Natural killer cell (primary cell): Measurements from ENCODE around the gene UBQLN1. TPM values are rescaled to one million over a fixed set of nuclear protein-coding genes. Genes with fewer than 3 reads are reported as not detected.

Source experiments
- ATAC-seq, 3 donors: fragments of 150-1000 bp in 2 of 3; fragments of 200-7000 bp in 1 of 3; cut with Tn5 transposase; 1 replicate in 1 of 3; 2 replicates in 2 of 3; pipeline ENCODE4 v1.10.0; 2021; ENCODE audit warnings: mild to moderate bottlenecking in 2 of 3, moderate library complexity in 2 of 3
- DNase-seq, 2 donors: peaks; one replicate each; pipeline versions ENCODE4 v3.0.0 to v3.0.0-alpha.2; 2013 to 2021; ENCODE audit warnings: mixed read lengths in 1 of 2
- H3K27ac ChIP-seq: one replicate; pipeline ENCODE4 v1.5.1; 2013; ENCODE audit warnings: mild to moderate bottlenecking, low read length
- H3K27me3 ChIP-seq: one replicate; pipeline ENCODE4 v1.6.1; 2013; ENCODE audit warnings: low read length; ENCODE audit not compliant: control insufficient read depth, insufficient read depth
- H3K36me3 ChIP-seq: one replicate; pipeline ENCODE4 v1.6.1; 2013; ENCODE audit warnings: low read length; ENCODE audit not compliant: control insufficient read depth, insufficient read depth
- H3K4me1 ChIP-seq: one replicate; pipeline ENCODE4 v1.6.1; 2013; ENCODE audit warnings: low read length; ENCODE audit not compliant: control insufficient read depth, insufficient read depth
- H3K4me3 ChIP-seq: one replicate; pipeline ENCODE4 v1.5.1; 2013; ENCODE audit warnings: low read length
- H3K9me3 ChIP-seq: one replicate; pipeline ENCODE4 v1.6.1; 2013; ENCODE audit warnings: low read length; ENCODE audit not compliant: control insufficient read depth, insufficient read depth
- H3K27ac Mint-ChIP-seq, 2 donors: one replicate each; pipeline ENCODE4 v1.8.0; 2022; ENCODE audit warnings: mild to moderate bottlenecking in 2 of 2, mixed read lengths in 2 of 2, moderate library complexity in 1 of 2
- H3K27me3 Mint-ChIP-seq, 2 donors: one replicate each; pipeline ENCODE4 v1.8.0; 2022; ENCODE audit warnings: low read depth in 2 of 2, mixed read lengths in 2 of 2
- H3K36me3 Mint-ChIP-seq: one replicate; pipeline ENCODE4 v1.8.0; 2022; ENCODE audit warnings: mixed read lengths
- H3K4me1 Mint-ChIP-seq, 2 donors: one replicate each; pipeline ENCODE4 v1.8.0; 2022; ENCODE audit warnings: mixed read lengths in 2 of 2
- H3K4me3 Mint-ChIP-seq: one replicate; pipeline ENCODE4 v1.8.0; 2022; ENCODE audit warnings: mild to moderate bottlenecking, moderate library complexity, mixed read lengths
- H3K9me3 Mint-ChIP-seq, 2 donors: one replicate each; pipeline ENCODE4 v1.8.0; 2022; ENCODE audit warnings: mixed read lengths in 2 of 2
- WGBS: methylation state at CpG from one replicate; pipeline ENCODE4 v1.1.7; 2013; ENCODE audit warnings: missing lambda C conversion rate; ENCODE audit not compliant: insufficient coverage; 5-methylcytosine and 5-hydroxymethylcytosine counted together
- intact Hi-C: fragments of 100-400 bp; cut with micrococcal nuclease; formaldehyde crosslinking; loops from one replicate; pipeline ENCODE4 v1.14.2; 2022
- total RNA-seq, 4 donors: library from RNA; stranded (reverse); fragments of 120-200 nt in 1 of 4; gene quantifications; one replicate each; pipeline versions ENCODE4 v1.2.3 to v1.2.4, GENCODE V29; 2013 to 2022
- TF ChIP-seq, protein P1 (sequence below): fragments of 200-600 bp; IDR thresholded peaks from one replicate; pipeline ENCODE4 v1.8.0; 2022; ENCODE audit warnings: antibody characterized with exemption

UBQLN1 gene
- 100 to 1,000 TPM; 137 to 151 (median 141) TPM for total RNA-seq
- 118 TPM for total RNA-seq (2013)

DNA sequence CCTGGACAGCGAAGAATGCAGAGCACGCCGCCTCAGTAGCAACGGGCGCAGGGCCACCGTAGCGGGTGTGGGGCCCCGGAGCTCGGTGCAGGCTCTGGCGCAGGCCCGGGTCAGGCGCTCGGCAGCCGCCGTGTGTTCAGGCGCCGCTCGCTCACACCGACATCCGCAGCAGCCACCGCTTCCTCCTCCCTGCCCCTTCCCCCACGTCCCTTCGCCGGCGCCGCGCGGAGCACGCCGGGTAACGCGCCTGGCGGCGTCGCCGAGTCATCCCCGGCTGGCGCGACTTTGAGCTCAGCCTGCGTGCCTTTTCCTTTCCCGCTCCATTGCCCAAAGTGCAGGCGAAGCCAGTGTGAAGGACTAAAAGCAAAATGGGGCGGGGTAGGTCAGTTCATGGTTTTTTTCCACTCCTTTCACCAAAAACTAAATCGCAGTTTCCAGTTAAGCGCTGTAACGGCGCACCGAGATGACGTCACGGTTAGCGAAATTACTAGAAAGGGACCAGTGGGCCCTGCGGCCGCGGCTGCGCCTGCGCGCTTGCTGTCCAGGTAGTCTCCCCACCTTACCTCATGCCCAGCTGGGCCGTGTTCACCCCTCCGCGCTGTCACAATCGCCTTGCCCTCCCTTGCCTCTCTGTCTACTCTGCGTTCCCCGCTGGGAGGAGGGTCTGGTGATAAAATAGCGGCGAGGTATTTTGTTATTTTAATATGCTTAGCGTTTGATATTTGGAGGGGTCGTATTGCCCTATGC, at the start of gene UBQLN1:
TSS of gene UBQLN1 (minus strand) at position 191 of the 747 bp plus-strand sequence. CDS start 279 bp downstream, outside the sequence.
- H3K9me3 ChIP-seq: no peaks in the 10 kb centered on the region
- H3K4me1 ChIP-seq: peaks cover 12% of the 10 kb centered on the region
- Mint-ChIP-seq H3K36me3 (no peaks in the 10 kb centered on the region), H3K4me1 (peaks cover 31 to 32% of the 10 kb centered on the region in 2 donors), H3K27ac (peak within 1 kb of the TSS; percentile 99 to 100), H3K4me3 (peak within 1 kb of the TSS; percentile 96), H3K9me3 (no peaks in the 10 kb centered on the region), H3K27me3 (peaks cover 0 to 2% of the 10 kb centered on the region in 2 donors)
- DNase-seq (peak; percentile 93 to 97), ATAC-seq (peak; percentile 80 to 91 (median 86))
- H3K4me3 ChIP-seq: peak within 1 kb of the TSS; percentile 96
- intact Hi-C loops: loop anchor here (1.0 to 5.0 kb wide), 4 partner anchors 85 to 274 kb away; partner anchors contain the start of genes GKAP1, HNRNPK, IDNK and KIF27
- TF ChIP-seq, protein P1, sequence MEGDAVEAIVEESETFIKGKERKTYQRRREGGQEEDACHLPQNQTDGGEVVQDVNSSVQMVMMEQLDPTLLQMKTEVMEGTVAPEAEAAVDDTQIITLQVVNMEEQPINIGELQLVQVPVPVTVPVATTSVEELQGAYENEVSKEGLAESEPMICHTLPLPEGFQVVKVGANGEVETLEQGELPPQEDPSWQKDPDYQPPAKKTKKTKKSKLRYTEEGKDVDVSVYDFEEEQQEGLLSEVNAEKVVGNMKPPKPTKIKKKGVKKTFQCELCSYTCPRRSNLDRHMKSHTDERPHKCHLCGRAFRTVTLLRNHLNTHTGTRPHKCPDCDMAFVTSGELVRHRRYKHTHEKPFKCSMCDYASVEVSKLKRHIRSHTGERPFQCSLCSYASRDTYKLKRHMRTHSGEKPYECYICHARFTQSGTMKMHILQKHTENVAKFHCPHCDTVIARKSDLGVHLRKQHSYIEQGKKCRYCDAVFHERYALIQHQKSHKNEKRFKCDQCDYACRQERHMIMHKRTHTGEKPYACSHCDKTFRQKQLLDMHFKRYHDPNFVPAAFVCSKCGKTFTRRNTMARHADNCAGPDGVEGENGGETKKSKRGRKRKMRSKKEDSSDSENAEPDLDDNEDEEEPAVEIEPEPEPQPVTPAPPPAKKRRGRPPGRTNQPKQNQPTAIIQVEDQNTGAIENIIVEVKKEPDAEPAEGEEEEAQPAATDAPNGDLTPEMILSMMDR: no peak
- no peaks in the 10 kb centered on the region for H3K27me3 ChIP-seq
- H3K27ac ChIP-seq: peak within 1 kb of the TSS; percentile 91
- 0% methylated on average over 67 of the region's 67 CpGs for WGBS
- no peaks in the 10 kb centered on the region for H3K36me3 ChIP-seq

DNA sequence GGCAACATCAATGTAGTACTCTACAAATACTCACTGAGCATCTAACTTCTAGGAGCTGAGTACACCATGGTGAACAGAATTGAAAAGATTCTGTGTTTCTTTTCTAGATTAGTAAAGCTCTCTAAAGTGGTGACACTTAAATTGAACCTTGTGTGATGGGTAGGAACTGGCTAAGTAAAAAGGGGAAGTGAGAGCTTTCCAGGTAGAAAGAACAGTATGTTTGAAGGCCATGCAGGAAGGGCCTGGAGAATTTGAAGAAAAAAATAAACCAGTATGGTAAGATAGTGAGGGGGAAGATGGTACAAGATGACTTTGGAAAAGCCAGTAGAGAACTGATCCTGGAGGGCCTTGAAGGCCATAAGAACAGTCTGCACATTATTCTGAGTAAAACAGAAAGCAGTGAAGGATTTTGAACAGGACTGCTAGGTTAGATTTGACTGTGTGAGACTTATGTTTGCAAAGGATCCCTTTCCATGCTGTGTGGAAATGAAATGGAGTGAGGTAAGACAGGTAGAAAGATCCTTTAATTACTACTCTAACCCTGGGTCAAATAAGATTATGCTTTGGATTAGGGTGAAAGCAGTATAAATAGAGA, 46.7 kb upstream of the UBQLN1 start:
- no peak overlapping the region for H3K4me3 Mint-ChIP-seq
- no peaks in the 10 kb centered on the region for H3K9me3 Mint-ChIP-seq
- H3K4me1 Mint-ChIP-seq: no peaks in the 10 kb centered on the region
- intact Hi-C loops: no loop called here
- no peak for ATAC-seq
- Histone ChIP-seq H3K4me1 (no peaks in the 10 kb centered on the region), H3K27ac (no peak overlapping the region), H3K27me3 (no peaks in the 10 kb centered on the region), H3K36me3 (no peaks in the 10 kb centered on the region), H3K4me3 (no peak overlapping the region), H3K9me3 (no peaks in the 10 kb centered on the region)
- TF ChIP-seq, protein P1: no peak
- peak overlapping the region in 1 of 2 donors; percentile 3 for H3K27ac Mint-ChIP-seq
- DNase-seq: no peak
- no peaks in the 10 kb centered on the region for H3K27me3 Mint-ChIP-seq
- no peaks in the 10 kb centered on the region for H3K36me3 Mint-ChIP-seq

DNA sequence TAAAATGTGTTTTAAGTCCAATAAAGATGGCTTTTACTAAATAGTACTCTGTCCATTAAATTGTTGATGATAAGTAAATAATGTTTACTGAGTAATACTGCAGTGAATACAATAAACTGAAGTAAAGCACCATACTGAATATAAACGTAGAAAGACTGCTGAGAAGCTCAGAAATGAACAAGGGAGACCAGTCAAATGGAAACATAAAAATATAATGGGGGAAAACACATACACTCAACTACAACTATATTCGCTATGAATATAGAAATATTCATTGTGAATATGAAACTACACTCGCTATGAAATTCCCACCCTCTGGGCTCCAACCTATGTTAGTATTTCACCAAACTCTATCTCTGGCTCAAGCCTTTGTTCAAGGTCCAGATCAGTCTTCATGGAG, 41.9 kb upstream of the UBQLN1 start:
- Mint-ChIP-seq H3K27me3 (no peaks in the 10 kb centered on the region), H3K4me1 (no peaks in the 10 kb centered on the region), H3K36me3 (no peaks in the 10 kb centered on the region), H3K4me3 (no peak overlapping the region), H3K9me3 (no peaks in the 10 kb centered on the region), H3K27ac (no peak overlapping the region)
- WGBS: 86% methylated on average over 1 of the region's 3 CpGs
- Histone ChIP-seq H3K4me1 (no peaks in the 10 kb centered on the region), H3K36me3 (no peaks in the 10 kb centered on the region), H3K4me3 (no peak overlapping the region), H3K27ac (no peak overlapping the region), H3K27me3 (no peaks in the 10 kb centered on the region), H3K9me3 (no peaks in the 10 kb centered on the region)
- TF ChIP-seq, protein P1: no peak
- no peak for DNase-seq
- ATAC-seq: no peak
- intact Hi-C loops: no loop called here
